Measurements from ENCODE around the gene VWA5B2. TPM values are rescaled to one million over a fixed set of nuclear protein-coding genes. Genes with fewer than 3 reads are reported as not detected.
A peak's percentile ranks its signal among the peaks of the same experiment; 100 is the strongest.

VWA5B2 gene
- total and polyA plus RNA-seq, 2 of the 13 experiments (the other 11 are each of a cell fraction or from before 2014, with no cell fraction given), result 0.03 to 0.04 TPM

DNA sequence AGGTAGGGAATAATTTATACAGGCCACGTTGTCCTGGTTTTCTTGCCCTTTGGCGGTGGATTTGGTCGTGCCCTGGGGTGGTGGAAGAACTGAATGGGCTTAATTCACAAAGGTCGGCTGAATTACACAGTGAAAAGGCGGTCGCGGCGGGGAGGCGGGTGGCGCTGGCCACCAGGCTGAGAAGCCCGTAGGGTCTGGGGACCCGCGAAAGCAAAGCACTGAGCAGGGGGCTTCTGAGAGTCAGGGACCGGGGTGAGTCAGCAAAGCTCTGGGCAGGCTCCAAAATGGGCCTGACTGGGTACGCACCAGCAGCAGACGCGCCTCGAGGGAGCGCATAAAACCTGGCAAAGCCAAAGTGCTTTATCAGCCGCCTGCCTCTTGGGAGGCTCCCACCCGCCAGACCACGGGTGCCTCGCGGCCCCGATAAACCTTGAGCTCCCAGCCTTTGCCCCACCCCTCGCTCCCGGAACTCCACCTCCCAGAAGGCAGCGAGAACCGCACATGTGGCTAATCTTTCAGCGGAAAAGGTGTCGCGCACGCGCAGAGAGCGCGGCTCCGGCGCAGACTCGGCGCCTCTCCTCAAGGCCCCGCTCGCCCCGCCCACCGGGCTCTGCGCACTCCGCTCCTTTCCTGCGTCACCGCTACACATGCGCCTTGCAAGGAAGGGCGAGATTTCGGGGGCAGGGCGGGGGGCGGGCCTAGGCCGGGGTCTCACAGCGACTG, 43.8 kb upstream of the VWA5B2 start (continued):
- TF ChIP-seq, protein P1, sequence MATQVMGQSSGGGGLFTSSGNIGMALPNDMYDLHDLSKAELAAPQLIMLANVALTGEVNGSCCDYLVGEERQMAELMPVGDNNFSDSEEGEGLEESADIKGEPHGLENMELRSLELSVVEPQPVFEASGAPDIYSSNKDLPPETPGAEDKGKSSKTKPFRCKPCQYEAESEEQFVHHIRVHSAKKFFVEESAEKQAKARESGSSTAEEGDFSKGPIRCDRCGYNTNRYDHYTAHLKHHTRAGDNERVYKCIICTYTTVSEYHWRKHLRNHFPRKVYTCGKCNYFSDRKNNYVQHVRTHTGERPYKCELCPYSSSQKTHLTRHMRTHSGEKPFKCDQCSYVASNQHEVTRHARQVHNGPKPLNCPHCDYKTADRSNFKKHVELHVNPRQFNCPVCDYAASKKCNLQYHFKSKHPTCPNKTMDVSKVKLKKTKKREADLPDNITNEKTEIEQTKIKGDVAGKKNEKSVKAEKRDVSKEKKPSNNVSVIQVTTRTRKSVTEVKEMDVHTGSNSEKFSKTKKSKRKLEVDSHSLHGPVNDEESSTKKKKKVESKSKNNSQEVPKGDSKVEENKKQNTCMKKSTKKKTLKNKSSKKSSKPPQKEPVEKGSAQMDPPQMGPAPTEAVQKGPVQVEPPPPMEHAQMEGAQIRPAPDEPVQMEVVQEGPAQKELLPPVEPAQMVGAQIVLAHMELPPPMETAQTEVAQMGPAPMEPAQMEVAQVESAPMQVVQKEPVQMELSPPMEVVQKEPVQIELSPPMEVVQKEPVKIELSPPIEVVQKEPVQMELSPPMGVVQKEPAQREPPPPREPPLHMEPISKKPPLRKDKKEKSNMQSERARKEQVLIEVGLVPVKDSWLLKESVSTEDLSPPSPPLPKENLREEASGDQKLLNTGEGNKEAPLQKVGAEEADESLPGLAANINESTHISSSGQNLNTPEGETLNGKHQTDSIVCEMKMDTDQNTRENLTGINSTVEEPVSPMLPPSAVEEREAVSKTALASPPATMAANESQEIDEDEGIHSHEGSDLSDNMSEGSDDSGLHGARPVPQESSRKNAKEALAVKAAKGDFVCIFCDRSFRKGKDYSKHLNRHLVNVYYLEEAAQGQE (IDR thresholded peaks at IDR 0.05; ENCODE audit: borderline replicate concordance in 1 of 2, low read depth in 1 of 2, low read length in 2 of 2), result peak in 1 of 2 experiments; percentile 8; a peak in 1 of 4 replicates
- TF ChIP-seq, protein P2, sequence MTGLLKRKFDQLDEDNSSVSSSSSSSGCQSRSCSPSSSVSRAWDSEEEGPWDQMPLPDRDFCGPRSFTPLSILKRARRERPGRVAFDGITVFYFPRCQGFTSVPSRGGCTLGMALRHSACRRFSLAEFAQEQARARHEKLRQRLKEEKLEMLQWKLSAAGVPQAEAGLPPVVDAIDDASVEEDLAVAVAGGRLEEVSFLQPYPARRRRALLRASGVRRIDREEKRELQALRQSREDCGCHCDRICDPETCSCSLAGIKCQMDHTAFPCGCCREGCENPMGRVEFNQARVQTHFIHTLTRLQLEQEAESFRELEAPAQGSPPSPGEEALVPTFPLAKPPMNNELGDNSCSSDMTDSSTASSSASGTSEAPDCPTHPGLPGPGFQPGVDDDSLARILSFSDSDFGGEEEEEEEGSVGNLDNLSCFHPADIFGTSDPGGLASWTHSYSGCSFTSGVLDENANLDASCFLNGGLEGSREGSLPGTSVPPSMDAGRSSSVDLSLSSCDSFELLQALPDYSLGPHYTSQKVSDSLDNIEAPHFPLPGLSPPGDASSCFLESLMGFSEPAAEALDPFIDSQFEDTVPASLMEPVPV (CRISPR knock-in tag; IDR thresholded peaks at IDR 0.05), result peak; percentile 67; the same call in 1 of the 2 replicates
- TF ChIP-seq ZNF747 (CRISPR knock-in tag; IDR thresholded peaks at IDR 0.05; ENCODE audit: borderline replicate concordance), result 0 out of 2 replicates have a peak, but pooled peaks have one; percentile 51
- TF ChIP-seq ZNF605 (CRISPR knock-in tag; IDR thresholded peaks at IDR 0.05), result peak; percentile 84
- no peak for TF ChIP-seq RFX5 (IDR thresholded peaks at IDR 0.05; ENCODE audit: low read depth, low read length)
- TF ChIP-seq ZMYM2 (CRISPR knock-in tag; IDR thresholded peaks at IDR 0.05), result peak; percentile 55; the same call in 1 of the 2 replicates
- no peak for TF ChIP-seq NR2F6 (IDR thresholded peaks at IDR 0.05)
- peak; percentile 46; the same call in 1 of the 2 replicates for TF ChIP-seq NR2F6 (CRISPR knock-in tag; IDR thresholded peaks at IDR 0.05)
- TF ChIP-seq ZMYM4 (CRISPR knock-in tag; IDR thresholded peaks at IDR 0.05), result peak; percentile 68
- TF ChIP-seq GABPA (IDR thresholded peaks at IDR 0.05; ENCODE audit: low read depth, low read length), result no peak
- peak; percentile 76 for TF ChIP-seq GABPA (CRISPR knock-in tag; IDR thresholded peaks at IDR 0.05; ENCODE audit: low read depth)
- TF ChIP-seq MEIS2 (CRISPR knock-in tag; IDR thresholded peaks at IDR 0.05), result no peak; the same call in 1 of the 2 replicates
- TF ChIP-seq, protein P3, sequence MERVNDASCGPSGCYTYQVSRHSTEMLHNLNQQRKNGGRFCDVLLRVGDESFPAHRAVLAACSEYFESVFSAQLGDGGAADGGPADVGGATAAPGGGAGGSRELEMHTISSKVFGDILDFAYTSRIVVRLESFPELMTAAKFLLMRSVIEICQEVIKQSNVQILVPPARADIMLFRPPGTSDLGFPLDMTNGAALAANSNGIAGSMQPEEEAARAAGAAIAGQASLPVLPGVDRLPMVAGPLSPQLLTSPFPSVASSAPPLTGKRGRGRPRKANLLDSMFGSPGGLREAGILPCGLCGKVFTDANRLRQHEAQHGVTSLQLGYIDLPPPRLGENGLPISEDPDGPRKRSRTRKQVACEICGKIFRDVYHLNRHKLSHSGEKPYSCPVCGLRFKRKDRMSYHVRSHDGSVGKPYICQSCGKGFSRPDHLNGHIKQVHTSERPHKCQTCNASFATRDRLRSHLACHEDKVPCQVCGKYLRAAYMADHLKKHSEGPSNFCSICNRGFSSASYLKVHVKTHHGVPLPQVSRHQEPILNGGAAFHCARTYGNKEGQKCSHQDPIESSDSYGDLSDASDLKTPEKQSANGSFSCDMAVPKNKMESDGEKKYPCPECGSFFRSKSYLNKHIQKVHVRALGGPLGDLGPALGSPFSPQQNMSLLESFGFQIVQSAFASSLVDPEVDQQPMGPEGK (CRISPR knock-in tag; IDR thresholded peaks at IDR 0.05), result peak; percentile 49; the same call in 1 of the 2 replicates
- TF ChIP-seq ZNF670 (CRISPR knock-in tag; IDR thresholded peaks at IDR 0.05; ENCODE audit: borderline replicate concordance), result no peak
- TF ChIP-seq HDAC6 (IDR thresholded peaks at IDR 0.05; ENCODE audit: low read depth, low read length), result no peak
- peak; percentile 44; the same call in 1 of the 2 replicates for TF ChIP-seq PHF21A (CRISPR knock-in tag; IDR thresholded peaks at IDR 0.05)
- TF ChIP-seq HOXA3 (CRISPR knock-in tag; IDR thresholded peaks at IDR 0.05), result peak; percentile 56; the same call in 1 of the 2 replicates
- TF ChIP-seq MXD4 (CRISPR knock-in tag; IDR thresholded peaks at IDR 0.05), result peak; percentile 80
- TF ChIP-seq ZNF619 (CRISPR knock-in tag; IDR thresholded peaks at IDR 0.05), result peak; percentile 19; the same call in 1 of the 2 replicates
- TF ChIP-seq ZNF781 (CRISPR knock-in tag; IDR thresholded peaks at IDR 0.05; ENCODE audit: borderline replicate concordance, not compliant biosample characterization), result peak; percentile 38
- no peak for TF ChIP-seq KLF6 (CRISPR knock-in tag; IDR thresholded peaks at IDR 0.05)
- TF ChIP-seq TAF1 (CRISPR knock-in tag; IDR thresholded peaks at IDR 0.05), result peak; percentile 43; the same call in 1 of the 2 replicates
- TF ChIP-seq ZNF557 (CRISPR knock-in tag; IDR thresholded peaks at IDR 0.05), result peak; percentile 51; the same call in 1 of the 2 replicates
- peak; percentile 41 for TF ChIP-seq XRCC5 (optimal IDR thresholded peaks at IDR 0.05; ENCODE audit: low read length)

Data from HepG2 (cell line).